NCI-H2227 (cell line): ENCODE data around the gene ZNF732.
"Not testable (repeated sequence)": the region's sequence is repeated elsewhere in the genome, so short reads cannot be mapped to it uniquely, and the experiment has no call there.

Source experiments
- DNase-seq: peaks from one replicate; lab custom pipeline; 2025; ENCODE audit not compliant: unreplicated experiment; lab: John Stamatoyannopoulos, UW

The ZNF732 gene

DNA sequence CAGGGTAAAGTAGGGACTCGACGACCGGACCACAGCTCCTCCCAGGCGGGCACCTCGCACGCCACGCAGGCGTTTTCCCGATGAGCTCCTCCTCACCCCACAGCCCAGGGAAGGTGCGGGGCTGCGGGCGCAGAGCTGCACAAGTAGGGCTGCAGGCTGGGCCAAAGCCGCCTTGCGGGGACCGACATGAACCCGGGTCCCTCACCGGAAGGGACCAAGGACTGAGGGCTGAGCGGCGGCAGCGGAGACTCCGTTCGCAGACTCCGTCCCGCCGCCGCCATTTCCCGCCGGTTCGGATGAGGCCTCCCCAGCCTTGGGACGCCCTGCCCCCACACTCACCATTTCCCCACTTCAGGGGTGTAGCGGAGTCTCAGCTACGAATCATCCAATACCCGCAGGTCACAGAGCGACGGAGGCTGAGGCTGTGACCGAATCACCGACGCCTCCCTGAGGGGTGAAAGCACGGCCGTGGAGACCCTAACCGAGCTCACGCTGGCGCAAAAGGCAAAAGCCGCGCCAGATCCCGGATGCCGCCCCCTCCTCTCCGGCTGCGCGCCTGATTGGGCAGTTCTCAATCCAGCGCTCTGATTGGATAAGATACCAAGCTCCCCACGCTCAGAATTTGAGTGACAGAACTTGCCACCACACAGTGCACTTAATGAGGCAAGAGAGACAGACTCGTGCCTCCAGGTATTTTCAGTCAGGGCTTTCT is at the start of gene ZNF732:
Gene ZNF732 (minus strand): TSS at position 506 of the 712 bp plus-strand sequence. CDS start 164 bp downstream, at position 342.
- DNase-seq: peak; percentile 91

DNA sequence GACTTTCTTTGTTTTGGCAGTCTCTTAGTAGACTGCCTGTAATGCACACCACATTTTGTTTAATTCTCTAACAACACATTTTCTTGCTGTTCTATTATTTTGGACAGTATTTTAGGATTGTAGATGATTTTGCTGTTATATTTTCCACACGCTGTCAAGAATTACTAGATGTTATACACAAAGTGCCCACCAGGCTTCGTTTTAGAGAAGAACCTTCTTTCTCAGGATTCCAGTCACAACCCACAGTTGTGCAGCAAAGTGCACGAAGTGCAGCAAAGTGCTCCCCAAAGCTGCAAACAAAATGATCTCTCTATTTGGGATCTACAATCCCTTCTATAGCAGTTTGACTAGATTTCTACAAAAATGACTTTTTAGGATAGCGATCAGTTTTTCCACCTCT is 34.7 kb upstream of the ZNF732 start:
- no peak for DNase-seq

DNA sequence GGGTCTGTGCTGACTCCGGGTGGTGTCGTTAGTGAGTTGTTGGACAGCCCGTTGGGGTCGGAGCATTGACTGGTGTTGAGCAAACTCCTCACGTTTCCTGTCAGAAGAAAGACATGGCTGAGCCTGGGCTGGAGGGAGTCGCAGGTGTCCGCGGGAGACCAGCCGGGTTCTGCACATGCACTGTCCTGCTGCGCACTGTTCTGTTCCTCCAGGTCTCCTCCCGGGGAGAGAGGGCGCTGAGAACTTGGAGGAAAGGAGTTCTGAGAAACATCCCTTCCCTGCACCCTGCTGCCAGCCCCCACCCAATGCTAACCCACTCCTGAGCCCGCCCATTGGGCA is 33.5 kb upstream of the ZNF732 start:
- DNase-seq: no peak

DNA sequence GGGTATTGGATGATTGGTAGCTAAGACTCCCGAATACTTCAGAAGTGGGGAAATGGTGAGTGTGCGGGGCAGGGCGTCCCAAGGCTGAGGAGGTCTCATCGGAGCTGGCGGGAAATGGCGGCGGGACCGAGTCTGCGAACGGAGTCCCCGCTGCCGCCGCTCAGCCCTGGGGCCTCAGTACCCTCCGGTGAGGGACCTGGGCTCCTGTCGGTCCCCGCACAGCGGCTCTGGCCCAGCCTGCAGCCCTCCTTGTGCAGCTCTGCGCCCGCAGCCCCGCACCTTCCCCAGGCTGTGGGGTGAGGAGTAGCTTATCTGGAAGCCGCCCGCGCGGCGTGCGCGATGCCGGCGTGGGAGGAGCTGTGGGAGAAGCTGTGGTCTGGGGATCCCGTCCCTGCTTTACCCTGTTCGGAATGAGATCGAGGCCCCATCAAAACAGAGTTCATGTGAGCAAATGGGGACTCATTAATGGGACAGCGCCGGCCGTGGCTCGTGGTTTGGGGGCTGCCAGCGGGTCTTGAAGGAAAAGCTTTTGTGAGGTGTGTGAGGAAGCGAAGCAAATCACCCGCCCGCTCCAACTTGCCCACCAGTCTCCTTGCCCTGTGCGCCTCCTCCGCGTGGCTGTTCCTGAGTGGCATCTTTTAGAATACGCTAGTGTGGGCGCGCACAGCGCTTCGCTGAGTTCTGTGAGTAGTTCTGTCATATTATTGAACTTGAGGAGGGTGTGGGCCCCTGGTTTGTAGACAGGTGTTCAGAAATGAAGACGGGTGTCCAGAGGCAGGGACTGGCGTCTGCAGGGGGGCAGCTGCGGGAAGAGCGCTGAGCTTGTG is 32.9 kb upstream of the ZNF732 start:
- DNase-seq: peak; percentile 35

DNA sequence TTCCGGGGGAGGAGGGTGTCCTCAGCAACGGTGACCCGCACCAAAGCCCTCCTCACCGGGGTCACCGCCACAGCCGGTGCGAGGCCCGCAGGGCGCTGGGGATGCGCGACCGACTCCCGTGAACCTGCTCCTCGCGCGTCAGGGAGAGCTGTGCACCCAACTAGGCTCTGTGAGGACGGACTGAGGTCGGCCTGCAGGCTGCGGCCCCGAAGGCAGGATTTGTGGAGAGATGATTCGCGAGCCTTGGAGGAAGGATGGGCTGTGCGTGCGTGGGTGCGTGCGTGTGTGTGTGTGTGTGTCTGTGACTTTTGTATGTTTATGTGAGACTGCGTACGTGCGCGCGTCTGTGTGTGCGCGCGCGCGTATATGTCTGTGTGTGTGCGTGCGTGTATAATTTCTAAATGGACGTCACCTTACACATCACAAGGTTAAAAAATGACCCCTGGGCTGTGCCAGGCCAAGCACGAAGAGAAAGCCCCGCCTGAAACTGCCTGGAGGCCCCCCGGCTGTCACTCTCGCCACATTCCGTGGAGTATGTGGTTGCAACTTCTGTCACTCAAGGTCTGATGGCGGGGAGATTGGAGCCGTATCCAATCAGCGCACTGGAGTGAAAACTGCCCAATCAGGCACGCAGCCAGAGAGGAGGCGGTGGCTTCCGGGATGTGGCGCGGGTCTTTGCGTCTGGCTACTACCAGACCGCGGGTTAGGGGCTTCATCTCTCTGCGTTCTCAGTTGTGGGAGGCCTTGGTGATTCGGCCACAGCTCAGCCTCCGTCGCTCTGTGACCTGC is 32.1 kb upstream of the ZNF732 start, which contains the start of gene ZNF141:
Gene ZNF141 (plus strand): TSS at position 672 of the 789 bp plus-strand sequence. CDS start 170 bp downstream, outside the sequence.
- peak; percentile 95 for DNase-seq

DNA sequence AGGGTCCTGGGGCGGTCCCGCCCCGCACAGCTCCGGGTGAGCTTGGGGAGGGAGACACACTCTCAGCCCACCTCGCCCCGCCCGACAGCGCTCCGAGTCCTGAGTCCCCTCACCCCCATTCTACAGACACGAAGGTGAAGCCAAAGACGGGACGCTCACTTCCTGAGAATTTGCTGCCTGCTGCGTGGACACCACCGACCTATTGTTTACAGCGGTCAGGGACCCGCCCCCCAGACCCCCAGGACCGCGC is 31.5 kb upstream of the ZNF732 start:
- no peak for DNase-seq

DNA sequence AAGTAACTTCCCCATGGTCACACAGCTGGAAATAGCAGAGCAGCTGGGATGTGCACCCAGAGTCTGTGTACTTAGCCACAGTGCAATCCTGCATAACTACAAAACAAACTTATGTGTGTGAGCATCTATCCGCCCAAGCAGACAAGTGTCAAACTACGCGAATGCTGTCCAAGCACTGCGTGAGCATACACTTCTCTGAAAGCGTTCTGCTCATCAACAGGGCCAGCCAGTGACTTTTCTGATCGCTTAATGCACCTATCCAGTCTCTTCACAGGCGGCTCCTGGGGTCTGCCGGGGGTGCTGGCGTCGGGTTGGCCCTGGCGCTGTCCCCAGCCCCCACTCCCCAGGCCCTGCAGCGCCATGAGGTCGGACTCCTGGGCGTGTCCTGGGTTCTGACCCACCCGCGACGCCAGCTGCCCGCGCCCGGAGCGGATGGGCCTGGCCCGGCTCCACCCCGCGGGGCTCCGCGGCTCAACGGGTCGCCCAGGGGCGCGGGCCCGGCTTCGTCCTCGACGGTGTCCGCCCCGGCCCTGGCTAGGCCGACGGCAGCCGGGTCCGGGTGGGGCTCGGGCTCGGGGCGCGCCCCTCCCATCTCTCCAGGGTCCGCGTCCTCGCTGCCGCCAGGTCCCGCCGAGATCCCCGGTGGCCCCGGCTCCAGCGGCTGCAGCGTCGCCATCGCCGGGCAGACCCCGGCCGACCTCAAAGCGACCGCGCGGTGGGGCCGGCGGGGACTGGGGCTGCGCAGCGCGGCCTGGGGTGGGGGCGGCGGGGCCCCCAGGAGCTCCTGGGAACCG is 31.0 kb upstream of the ZNF732 start:
- peak; percentile 20 for DNase-seq

DNA sequence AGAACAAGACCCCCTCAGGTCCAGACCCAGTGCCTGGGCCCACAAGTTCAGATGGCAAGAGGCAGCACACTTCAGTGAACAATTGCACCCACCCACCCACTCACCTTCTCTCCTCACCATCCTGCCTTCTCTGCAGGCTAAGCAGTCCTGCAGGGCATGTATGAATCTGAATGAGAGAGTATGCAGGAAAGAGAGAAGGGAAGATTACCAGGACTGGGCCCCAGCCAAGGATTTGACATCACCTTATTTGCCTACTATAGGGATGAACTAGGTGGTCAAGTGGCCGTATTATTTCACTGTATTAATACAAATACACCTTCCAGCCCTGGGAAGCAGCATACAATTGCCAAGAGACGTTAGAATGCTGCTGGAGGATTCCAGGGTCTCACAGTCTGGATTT is 30.2 kb upstream of the ZNF732 start:
- DNase-seq: no peak

DNA sequence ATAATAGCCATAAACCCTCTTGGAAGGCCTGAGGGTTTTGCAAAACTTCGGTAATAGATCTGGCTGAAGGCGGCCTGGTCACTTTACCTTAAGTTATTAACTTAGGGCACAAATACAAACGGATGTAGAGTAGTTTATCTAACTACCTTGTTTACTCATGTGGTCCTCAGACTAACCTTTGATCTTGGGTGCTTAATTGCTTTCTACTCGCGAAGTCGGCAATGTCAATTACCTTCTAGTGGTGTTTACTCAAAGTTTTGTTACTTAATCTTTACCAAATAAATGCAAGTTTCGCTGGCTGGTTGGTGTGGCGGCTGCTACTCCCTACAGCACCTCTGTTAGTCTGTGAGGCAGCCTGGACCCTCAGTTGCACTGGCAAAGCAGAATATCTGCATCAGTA is 23.5 kb upstream of the ZNF732 start:
- DNase-seq: no peak

DNA sequence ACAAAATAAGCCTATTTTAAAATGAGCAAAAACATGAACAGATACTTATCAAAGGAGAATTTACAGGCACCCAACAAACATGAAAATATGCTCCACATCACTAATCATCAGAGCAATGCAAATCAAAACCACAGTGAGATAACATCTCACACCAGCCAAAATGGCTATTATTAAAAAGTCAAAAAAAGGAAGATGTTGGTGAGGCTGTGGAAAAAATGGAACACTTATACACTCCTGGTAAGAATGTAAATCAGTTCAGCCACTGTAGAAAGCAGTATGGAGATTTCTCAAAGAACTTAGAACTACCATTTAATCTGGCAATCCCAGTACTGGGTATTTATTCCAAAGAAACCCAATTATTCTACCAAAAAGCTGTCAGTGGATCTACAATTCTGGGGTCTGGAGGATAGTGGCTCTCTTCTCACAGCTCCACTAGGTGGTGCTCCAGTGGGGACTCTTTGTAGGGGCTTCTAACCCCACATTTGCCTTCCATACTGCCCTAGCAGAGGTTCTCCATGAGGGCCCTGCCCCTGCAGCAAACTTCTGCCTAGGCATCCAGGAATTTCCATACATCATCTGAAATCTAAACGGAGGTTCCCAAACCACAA is 9.1 kb upstream of the ZNF732 start:
- no peak for DNase-seq

DNA sequence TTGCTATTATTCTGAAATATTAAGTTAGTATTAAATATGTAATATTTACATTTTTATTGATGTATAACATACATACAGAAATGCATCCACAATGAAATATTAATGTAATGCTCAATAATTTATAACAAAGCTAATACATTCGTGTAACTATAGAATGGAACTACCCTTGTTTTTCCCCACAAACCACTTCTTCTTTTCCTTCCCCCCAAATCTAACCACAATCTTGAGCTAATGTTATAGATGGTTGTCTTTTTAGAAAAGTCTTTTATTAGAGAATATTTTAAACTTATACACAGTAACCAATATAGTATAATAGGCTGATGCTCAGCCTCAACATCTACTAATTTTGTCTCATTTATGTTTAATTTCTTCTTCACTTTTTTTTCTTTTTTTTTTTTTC is 4.5 kb upstream of the ZNF732 start:
- DNase-seq: no peak

DNA sequence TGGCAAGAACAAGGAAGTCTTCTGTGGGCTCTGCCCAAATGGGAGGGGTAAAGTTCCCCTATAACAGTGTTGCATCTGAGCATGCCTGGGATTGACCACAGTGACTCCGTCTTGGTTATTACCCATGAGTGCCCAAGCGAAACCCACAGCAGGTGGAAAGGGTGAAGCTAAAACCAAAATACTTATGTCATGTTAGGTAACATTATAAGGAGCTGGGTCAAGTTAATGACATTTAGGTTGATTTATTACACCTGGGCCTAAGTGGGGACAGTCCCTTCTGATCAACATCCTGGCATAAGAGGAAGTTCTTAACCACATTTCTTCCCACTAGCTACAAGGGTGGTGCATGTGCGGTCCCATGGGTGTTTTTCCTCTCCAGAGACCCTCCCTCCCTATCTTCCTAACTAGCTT is 1.3 kb upstream of the ZNF732 start:
- no peak for DNase-seq

DNA sequence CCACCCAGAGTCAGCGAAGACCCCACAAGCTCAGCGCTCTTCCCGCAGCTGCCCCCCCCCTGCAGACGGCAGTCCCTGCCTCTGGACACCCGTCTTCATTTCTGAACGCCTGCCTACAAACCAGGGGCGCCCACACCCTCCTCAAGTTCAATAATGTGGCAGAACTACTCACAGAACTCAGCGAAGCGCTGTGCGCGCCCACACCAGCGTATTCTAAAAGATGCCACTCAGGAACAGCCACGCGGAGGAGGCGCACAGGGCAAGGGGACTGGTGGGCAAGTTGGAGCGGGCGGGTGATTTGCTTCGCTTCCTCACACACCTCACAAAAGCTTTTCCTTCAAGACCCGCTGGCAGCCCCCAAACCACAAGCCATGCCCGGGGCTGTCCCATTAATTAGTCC is 758 bp downstream of the ZNF732 start:
- not testable (repeated sequence) for DNase-seq

DNA sequence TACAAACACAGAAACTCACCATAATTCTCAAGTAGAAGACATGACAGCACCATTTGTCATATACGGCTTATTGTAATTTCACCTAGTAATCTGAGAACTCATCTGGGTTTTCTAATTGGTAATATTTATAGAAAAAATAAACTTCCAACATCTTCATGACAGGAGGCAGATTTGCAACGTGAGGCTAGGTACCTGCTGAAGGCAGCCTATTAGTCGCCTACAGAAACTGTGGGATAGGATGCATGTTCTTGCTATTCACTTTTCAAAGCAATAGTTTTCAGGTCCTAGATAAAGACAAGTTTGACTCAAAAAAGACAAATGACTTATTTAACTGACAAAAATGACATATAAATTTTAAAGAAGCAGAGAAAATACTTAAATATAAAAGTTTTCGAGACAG is 2.9 kb downstream of the ZNF732 start:
- no peak for DNase-seq

DNA sequence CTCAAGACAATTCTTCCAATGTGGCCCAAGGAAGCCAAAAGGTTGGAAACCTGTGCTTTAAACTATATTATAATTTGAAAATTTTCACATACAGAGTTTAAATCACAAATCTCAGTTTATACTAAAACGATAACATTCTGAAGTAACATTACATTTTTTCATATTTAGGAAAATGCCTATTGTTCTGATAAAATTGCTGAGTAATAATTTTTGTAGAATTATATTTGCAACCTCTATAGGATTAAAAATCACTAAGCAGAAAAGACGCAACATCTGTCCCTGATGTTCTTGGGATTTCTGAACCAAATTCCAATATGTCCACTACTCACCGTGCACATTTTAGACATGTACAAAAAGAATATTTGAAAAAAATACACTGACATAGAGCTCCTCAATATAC is 10.5 kb downstream of the ZNF732 start:
- no peak for DNase-seq

DNA sequence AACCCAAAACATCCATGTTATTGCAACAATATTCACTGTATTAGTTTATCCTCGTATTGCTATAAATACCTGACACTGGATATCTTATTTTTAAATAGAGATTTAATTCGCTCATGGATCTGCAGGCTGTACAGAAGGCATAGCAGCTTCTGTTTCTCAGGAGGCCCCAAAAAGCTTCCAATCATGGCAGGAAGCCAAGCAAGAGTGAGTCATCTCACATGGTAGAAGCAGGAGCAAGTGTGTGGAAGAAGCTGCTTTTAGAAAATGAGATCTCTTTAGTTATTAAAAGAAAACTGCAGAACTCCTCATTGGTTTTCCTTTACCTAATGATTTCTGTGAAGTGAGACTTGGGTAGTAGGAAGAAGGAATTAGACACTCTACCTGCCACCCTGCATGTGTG is 16.4 kb downstream of the ZNF732 start:
- DNase-seq: no peak

DNA sequence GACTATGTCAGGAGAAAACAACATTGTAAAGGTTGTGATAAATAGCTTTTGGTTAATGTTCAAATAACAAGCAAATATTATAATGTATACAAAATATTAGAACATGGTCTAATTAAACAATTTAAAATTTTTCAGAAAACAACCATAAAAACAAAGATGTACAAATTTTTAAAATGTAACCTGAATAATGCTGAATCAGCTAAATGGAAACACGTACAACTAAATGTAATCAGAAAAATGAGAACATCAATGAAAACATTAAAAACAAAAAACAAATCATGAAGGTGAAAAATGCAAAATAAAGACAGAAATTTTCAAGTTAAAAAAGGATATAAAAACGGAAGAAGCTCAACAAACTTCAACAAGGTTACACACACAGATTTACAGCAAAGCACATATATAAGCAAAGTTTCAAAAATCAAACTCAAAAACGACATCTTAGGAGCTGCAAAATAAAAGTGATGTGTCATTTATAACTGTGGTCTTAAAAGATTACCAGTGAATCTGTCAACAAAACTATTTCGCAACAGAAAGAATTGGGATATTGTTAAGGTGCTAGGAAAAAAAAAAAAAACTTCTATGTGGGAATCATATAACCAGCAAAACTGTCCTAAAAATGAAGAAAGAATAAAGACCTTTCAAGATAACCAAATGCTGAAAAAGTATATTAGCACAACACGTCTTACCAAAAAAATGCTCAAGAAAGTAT is 31.8 kb downstream of the ZNF732 start:
- no peak for DNase-seq

DNA sequence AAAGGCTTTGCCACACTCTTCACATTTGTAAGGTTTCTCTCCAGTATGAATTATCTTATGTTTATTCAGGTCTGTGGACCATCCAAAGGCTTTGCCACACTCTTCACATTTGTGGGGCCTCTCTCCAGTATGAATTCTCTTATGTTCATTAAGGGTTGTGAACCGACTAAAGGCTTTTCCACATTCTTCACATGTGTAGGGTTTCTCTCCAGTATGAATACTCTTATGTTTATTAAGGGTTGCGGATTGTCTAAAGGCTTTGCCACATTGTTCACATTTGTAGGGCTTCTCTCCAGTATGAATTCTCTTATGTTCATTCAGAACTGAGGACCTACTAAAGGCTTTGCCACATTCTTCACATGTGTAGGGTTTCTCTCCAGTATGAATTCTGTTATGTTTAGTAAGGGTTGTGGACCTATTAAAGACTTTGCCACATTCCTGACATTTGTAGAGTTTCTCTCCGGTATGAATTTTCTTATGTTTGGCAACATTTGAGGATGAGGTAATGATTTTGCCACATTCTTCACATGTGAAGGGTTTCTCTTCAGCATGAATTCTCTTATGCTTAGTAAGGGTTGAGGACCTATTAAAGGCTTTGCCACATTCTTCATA is 33.7 kb downstream of the ZNF732 start:
- DNase-seq: no peak

DNA sequence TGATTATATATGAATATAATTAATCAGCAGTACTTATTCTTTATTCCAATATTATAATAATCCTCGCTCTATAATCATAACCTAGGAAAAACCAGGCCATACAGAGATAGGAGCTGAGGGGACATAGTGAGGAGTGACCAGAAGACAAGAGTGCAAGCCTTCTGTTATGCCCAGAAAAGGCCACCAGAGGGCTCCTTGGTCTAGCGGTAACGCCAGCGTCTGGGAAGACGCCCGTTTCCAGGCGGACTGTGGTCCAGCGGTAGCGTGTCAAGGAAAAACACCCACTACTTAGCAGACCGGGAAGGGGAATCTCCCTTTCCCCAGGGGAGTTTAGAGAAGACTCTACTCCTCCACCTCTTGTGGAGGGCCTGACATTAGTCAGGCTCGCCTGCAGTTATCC is 46.0 kb downstream of the ZNF732 start:
- DNase-seq: peak; percentile 2

DNA sequence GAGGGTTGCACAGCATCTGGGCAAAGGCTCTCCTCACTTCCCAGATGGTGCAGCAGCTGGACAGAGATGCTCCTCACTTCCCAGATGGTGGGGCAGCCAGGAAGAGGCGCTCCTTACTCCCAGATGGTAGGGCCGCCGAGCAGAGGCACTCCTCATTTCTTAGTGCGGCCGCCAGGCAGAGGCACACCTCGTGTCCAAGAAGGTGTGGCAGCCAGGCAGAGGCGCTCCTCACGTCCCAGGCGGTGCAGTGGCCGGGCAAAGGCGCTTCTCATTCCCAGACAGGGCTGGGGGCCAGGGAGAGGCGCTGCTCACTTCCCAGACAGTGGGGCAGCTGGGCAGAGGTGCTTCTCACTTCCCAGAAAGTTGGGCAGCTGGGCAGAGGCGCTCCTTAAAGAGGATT is 48.8 kb downstream of the ZNF732 start:
- DNase-seq: no peak
